Measurements from ENCODE around the gene NFKBIB.

Gene NFKBIB

GRCh38 chr19:38888876-38889275 is 10.9 kb upstream of the NFKBIB start:
- no peak overlapping the region for H3K4me3 ChIP-seq (ENCODE audit: low read depth, low read length)
- TF ChIP-seq, protein P1, sequence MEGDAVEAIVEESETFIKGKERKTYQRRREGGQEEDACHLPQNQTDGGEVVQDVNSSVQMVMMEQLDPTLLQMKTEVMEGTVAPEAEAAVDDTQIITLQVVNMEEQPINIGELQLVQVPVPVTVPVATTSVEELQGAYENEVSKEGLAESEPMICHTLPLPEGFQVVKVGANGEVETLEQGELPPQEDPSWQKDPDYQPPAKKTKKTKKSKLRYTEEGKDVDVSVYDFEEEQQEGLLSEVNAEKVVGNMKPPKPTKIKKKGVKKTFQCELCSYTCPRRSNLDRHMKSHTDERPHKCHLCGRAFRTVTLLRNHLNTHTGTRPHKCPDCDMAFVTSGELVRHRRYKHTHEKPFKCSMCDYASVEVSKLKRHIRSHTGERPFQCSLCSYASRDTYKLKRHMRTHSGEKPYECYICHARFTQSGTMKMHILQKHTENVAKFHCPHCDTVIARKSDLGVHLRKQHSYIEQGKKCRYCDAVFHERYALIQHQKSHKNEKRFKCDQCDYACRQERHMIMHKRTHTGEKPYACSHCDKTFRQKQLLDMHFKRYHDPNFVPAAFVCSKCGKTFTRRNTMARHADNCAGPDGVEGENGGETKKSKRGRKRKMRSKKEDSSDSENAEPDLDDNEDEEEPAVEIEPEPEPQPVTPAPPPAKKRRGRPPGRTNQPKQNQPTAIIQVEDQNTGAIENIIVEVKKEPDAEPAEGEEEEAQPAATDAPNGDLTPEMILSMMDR (IDR thresholded peaks at IDR 0.05; ENCODE audit: insufficient read depth, low read depth, low read length, missing control alignments) = no peak
- DNase-seq (ENCODE audit: low read depth) = no peak

DNA sequence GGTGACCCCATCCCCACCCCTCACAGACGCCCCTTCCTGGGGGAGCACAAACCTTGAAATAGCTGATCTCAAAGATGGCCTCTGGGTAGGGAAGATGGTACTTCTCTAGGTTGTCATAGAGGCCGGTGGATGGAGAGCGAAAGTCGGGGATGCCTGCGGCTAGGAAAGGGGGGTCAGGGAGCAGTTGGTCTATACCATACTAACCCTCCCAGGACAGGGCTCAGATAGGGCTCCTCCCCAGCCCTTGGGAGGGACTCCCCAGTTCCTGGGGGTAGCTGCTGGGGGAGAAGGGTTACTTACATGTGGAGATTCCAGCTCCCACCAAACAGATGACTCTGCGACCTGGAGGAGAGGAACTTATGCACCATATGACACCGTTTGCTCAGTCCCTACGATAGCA is 10.0 kb upstream of the NFKBIB start:
- DNase-seq (ENCODE audit: low read depth) = no peak
- H3K4me3 ChIP-seq (ENCODE audit: low read depth, low read length) = no peak overlapping the region
- TF ChIP-seq, protein P1 (IDR thresholded peaks at IDR 0.05; ENCODE audit: insufficient read depth, low read depth, low read length, missing control alignments) = no peak

DNA sequence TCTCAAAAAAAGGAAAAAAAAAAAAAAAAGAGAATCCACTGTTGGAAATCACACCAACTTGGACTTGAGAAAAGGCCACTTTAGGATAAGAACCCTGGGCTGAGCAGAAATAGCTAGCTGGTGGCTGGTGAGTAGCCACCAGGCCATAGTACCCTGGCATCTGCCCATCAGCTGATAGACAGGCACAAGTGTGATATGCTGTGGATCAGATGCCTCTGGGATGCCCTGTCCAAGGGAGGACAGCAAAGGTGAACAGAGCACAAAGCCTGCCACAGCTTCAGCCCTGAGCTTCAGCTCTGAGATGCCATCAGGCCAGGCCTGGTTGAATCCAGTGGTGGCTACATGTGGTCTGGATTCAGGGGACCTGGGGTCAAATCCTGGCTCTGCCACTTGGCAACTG is 9.1 kb upstream of the NFKBIB start:
- DNase-seq (ENCODE audit: low read depth) = no peak
- TF ChIP-seq, protein P1 (IDR thresholded peaks at IDR 0.05; ENCODE audit: insufficient read depth, low read depth, low read length, missing control alignments) = no peak
- H3K4me3 ChIP-seq (ENCODE audit: low read depth, low read length) = no peak overlapping the region

GRCh38 chr19:38891771-38892170 is 8.0 kb upstream of the NFKBIB start:
- TF ChIP-seq, protein P1 (IDR thresholded peaks at IDR 0.05; ENCODE audit: insufficient read depth, low read depth, low read length, missing control alignments) = no peak
- no peak for DNase-seq (ENCODE audit: low read depth)
- no peak overlapping the region for H3K4me3 ChIP-seq (ENCODE audit: low read depth, low read length)

DNA sequence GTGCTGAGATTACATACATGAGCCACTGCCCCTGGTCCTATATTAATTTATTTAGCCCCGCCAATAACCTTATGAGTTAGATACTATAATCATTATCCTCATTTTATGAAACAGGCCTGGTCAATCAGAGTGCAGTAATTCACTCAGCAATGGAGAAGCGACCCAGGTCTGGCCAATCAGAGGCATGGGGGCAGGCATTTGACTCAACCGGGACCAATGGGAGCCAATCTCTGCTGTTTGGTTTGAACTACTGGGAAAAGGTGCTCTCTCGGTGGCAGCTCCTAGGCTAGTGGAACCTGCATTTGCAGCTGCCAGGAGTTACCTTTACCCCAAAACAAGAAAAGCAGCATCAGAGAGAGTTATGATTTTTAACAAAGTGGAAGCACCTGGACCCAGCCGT is 6.9 kb upstream of the NFKBIB start:
- DNase-seq (ENCODE audit: low read depth) = no peak

GRCh38 chr19:38893341-38893771 is 6.4 kb upstream of the NFKBIB start:
- TF ChIP-seq, protein P1 (IDR thresholded peaks at IDR 0.05; ENCODE audit: insufficient read depth, low read depth, low read length, missing control alignments) = no peak
- DNase-seq (ENCODE audit: low read depth) = no peak

More for the DNA sequence above, 6.9 kb upstream of the NFKBIB start:
- TF ChIP-seq, protein P1 (IDR thresholded peaks at IDR 0.05; ENCODE audit: insufficient read depth, low read depth, low read length, missing control alignments) = no peak
- no peak overlapping the region for H3K4me3 ChIP-seq (ENCODE audit: low read depth, low read length)

GRCh38 chr19:38894968-38895367 is 4.8 kb upstream of the NFKBIB start:
- H3K4me3 ChIP-seq (ENCODE audit: low read depth, low read length) = no peak overlapping the region
- no peak for DNase-seq (ENCODE audit: low read depth)
- TF ChIP-seq, protein P1 (IDR thresholded peaks at IDR 0.05; ENCODE audit: insufficient read depth, low read depth, low read length, missing control alignments) = no peak

More at GRCh38 chr19:38893341-38893771, 6.4 kb upstream of the NFKBIB start:
- no peak overlapping the region for H3K4me3 ChIP-seq (ENCODE audit: low read depth, low read length)

Measured in GM12865 (cell line).